Left ventricle myocardium superior (tissue), 1 donor: ENCODE measurements around the gene BAIAP2L1. TPM values are rescaled to one million over a fixed set of nuclear protein-coding genes. Genes with fewer than 3 reads are reported as not detected.
A peak's percentile ranks its signal among the peaks of the same experiment; 100 is the strongest.

ENCODE experiments used
- ATAC-seq: fragments of 200-7000 bp; cut with Tn5 transposase; one replicate; pipeline ENCODE4 v1.9.1; 2020; ENCODE audit warnings: mild to moderate bottlenecking, moderate library complexity
- DNase-seq: peaks from one replicate; pipeline ENCODE4 v3.0.0-alpha.2; 2020
- intact Hi-C: fragments of 100-400 bp; cut with micrococcal nuclease; formaldehyde crosslinking; loops from one replicate; pipeline ENCODE4 v1.11.0; 2022
- total RNA-seq: library from RNA; stranded (reverse); fragmentation: NEBNext Ultra II Directional; extraction: Animal tissue kit (Norgen Biotek cat#: 25700); gene quantifications from one replicate; pipeline ENCODE4 v1.2.1, GENCODE V29; 2021
- donor health status: DM: no; HTN: yes; CAD: no; lungs with severe emphysema.

Gene BAIAP2L1
- total RNA-seq, 1 donor from 2014 or later: 2.0 TPM

GRCh38 chr7:98284335-98285036 is 116.4 kb downstream of the BAIAP2L1 start:
- intact Hi-C loops: no loop called here
- ATAC-seq: peak; percentile 66
- DNase-seq: peak; percentile 89

- intact Hi-C loops: no loop called here
Observed at GRCh38 chr7:98283887-98284222, 117.0 kb downstream of the BAIAP2L1 start.

GRCh38 chr7:98283127-98283886 is 117.6 kb downstream of the BAIAP2L1 start:
- intact Hi-C loops: no loop called here
- peak; percentile 51 for DNase-seq
- peak; percentile 0 for ATAC-seq

More at GRCh38 chr7:98283887-98284222, 117.0 kb downstream of the BAIAP2L1 start:
- ATAC-seq (no peak), DNase-seq (no peak)

GRCh38 chr7:98282703-98283102 is 118.2 kb downstream of the BAIAP2L1 start:
- DNase-seq (no peak), ATAC-seq (no peak)
- intact Hi-C loops: no loop called here

- intact Hi-C loops: no loop called here
- ATAC-seq: no peak
- DNase-seq: no peak
Observed at GRCh38 chr7:98281757-98282606, 118.9 kb downstream of the BAIAP2L1 start.

GRCh38 chr7:98280791-98281756 is 119.8 kb downstream of the BAIAP2L1 start, which contains the start of gene BRI3:
TSS of gene BRI3 (plus strand) at chr7:98281686. CDS start at chr7:98281796, 110 bp downstream.
- ATAC-seq (peak; percentile 79), DNase-seq (peak; percentile 96)
- intact Hi-C loops: no loop called here

- intact Hi-C loops: no loop called here
- ATAC-seq (no peak), DNase-seq (no peak)
Observed at GRCh38 chr7:98280296-98280695, 120.6 kb downstream of the BAIAP2L1 start.

GRCh38 chr7:98278936-98279335 is 122.0 kb downstream of the BAIAP2L1 start:
- intact Hi-C loops: no loop called here
- no peak for ATAC-seq
- no peak for DNase-seq

- intact Hi-C loops: no loop called here
- DNase-seq (no peak), ATAC-seq (no peak)
Observed at GRCh38 chr7:98278408-98278807, 122.5 kb downstream of the BAIAP2L1 start.

GRCh38 chr7:98276241-98276761 is 124.6 kb downstream of the BAIAP2L1 start:
- intact Hi-C loops: no loop called here
- ATAC-seq (no peak), DNase-seq (no peak)

GRCh38 chr7:98267303-98267702 is 133.6 kb downstream of the BAIAP2L1 start:
- ATAC-seq (no peak), DNase-seq (no peak)
- intact Hi-C loops: no loop called here

GRCh38 chr7:98266840-98267239 is 134.1 kb downstream of the BAIAP2L1 start:
- intact Hi-C loops: no loop called here
- no peak for DNase-seq
- no peak for ATAC-seq

- intact Hi-C loops: no loop called here
- DNase-seq (no peak), ATAC-seq (no peak)
Observed at GRCh38 chr7:98265841-98266271, 135.0 kb downstream of the BAIAP2L1 start.

GRCh38 chr7:98257701-98258100 is 143.2 kb downstream of the BAIAP2L1 start:
- DNase-seq: no peak
- no peak for ATAC-seq
- intact Hi-C loops: no loop called here

GRCh38 chr7:98256431-98256830 is 144.5 kb downstream of the BAIAP2L1 start:
- intact Hi-C loops: no loop called here
- no peak for DNase-seq
- no peak for ATAC-seq

- ATAC-seq (no peak), DNase-seq (no peak)
- intact Hi-C loops: no loop called here
Observed at GRCh38 chr7:98254951-98255610, 145.8 kb downstream of the BAIAP2L1 start.

- ATAC-seq (no peak), DNase-seq (no peak)
- intact Hi-C loops: no loop called here
Observed at GRCh38 chr7:98254516-98254915, 146.4 kb downstream of the BAIAP2L1 start.
